ENCODE results near the gene SMIM38.

The SMIM38 gene

DNA sequence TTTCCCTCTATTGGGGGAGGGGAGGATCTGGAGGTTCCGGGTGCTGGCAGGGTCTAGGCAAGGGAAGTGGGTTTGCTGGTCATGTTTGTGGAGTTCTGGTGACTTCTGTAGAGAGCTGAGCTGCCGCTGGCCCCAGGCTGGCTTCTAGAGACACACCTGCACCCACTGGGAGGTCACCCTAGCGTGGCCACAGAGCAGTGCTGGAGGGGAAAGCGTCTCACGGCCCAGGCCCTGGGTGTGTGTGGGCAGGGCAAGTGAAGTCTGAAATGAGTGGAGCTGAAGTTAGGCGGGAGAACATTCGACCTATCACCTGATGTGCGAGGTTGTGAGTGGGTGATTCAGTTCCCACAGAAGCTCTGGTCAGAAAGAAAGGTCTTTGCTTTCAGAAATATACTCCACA is 27.9 kb downstream of the SMIM38 start:
- DNase-seq (ENCODE audit: low spot score), result no peak

GRCh38 chr11:69186316-69187260 is 30.9 kb downstream of the SMIM38 start:
- no peak for DNase-seq (ENCODE audit: low spot score)

GRCh38 chr11:69187540-69188065 is 31.9 kb downstream of the SMIM38 start:
- no peak for DNase-seq (ENCODE audit: low spot score)

- no peak for DNase-seq (ENCODE audit: low spot score)
Observed at GRCh38 chr11:69189059-69189458, 33.3 kb downstream of the SMIM38 start.

- DNase-seq (ENCODE audit: low spot score), result no peak
Observed at GRCh38 chr11:69190796-69191536, 35.2 kb downstream of the SMIM38 start.

GRCh38 chr11:69192301-69192721 is 36.6 kb downstream of the SMIM38 start:
- no peak for DNase-seq (ENCODE audit: low spot score)

GRCh38 chr11:69193151-69193550 is 37.4 kb downstream of the SMIM38 start:
- no peak for DNase-seq (ENCODE audit: low spot score)

GRCh38 chr11:69193629-69194028 is 37.9 kb downstream of the SMIM38 start:
- no peak for DNase-seq (ENCODE audit: low spot score)

DNA sequence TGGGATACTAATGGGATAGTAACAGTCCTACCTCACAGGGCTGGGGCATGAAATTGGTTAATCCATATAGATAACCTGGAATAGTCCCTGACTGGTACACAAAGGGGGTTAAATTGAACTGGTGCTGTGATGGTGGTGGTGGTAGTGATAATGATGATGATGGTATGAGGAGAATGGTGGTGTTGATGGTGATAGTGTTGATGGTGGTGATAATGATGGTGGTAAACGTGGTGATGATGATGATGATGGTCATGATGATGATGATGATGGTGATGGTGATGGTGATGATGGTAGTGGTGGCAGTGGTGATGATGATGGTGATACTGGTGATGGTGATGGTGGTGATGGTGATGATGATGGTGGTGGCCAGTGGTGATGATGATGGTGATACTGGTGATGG is 38.7 kb downstream of the SMIM38 start:
- no peak for DNase-seq (ENCODE audit: low spot score)

GRCh38 chr11:69194956-69195355 is 39.2 kb downstream of the SMIM38 start:
- DNase-seq (ENCODE audit: low spot score), result no peak

DNA sequence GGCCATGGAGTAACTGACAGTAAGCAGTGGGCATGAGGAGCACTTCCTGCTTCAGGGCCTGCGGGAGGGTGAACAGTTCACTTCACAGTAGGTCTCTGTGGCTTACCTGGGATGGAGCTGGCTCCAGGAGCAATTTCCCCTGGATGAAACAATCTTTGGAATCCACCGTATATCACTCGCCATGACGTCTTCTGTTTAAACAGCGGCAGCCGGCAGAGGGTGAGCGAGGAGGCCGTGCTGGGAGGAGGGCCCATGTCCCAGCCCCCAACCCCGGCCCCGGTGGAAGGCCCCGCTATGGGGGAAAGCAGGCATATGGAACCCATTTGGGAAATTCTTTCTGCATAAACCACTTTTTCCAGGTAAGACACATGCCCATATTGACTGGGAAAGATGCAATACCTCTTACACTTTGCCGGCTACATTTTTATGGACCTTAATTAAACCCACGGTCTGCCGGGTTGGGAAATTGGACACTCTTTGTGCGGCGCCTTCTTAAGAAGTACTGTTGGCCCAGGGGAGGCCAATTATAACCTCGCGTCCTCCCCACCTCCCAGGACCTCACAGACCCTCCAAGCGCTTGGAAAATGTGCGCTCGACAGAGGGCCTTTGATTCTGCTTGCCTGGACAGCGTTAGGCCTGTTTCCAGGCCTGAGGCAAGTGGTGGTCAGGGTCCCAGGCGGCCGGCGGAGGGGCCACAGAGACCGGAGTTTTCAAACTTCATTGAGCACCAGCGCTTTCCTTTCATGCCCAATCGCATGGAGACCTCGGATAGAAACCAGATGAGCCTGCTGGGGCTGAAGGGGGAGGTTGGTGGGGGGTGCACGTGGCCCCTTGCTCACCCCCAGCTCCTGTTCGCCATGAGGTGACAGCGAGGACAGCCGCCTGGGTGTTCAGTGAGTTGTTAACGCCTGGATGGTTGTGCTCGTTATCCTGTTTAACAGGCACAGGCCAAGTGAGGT is 40.4 kb downstream of the SMIM38 start:
- DNase-seq (ENCODE audit: low spot score), result no peak

DNA sequence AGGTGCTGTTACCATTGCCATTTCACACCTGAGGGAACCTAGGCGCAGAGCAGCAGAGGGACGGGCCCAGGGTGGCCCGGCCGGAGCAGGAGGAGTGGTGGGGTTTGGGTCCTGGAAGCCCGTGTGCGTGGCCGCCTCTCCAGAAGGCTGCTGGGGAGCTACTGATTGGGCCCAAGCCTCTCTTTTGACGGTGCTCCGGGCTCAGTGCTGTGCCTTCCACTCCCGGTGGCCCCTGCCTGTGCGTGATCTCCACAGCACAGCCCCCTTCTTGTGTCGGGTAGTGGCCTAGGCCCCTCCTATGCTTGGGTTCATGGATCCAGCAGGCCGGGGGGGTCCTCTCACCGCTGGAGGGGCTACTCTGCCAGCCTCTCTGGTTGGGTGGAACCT is 41.0 kb downstream of the SMIM38 start:
- DNase-seq (ENCODE audit: low spot score), result no peak

- DNase-seq (ENCODE audit: low spot score), result no peak
Observed at GRCh38 chr11:69198891-69199582, 43.3 kb downstream of the SMIM38 start.

DNA sequence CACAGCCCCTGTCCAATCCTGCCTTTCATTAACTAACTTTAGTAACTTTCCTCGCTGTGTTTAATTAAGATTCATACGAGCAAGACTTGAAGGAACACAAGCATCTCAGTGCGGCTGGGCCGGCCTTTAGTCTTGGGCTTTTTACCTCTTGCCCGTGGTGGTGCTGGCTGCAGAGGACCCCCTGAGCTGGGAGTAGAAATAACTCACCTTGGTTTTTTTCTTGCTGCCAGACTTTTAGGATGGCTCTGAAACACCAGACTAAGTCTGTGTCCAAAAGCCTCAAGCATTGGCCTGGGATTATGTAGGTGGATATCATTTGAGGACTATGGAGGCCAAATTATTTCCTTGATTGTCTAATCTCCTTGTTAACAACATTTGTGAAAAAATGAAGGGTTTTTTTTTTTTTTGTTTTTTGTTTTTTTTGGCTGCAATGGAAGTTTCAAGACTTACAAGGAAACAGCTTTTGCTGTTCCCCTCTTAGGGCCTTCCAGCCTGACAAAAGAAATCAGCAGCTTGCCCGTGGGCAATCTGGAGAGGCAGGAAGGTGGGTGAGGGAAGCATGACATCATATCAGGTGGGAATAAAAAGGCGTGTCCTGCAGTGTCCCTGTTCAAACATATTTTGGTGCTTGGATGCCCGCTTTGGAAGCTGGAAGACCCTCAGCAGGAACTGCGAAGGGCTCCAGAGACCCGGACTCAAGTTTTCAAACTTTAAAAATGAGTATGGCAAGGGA is 44.0 kb downstream of the SMIM38 start:
- DNase-seq (ENCODE audit: low spot score), result no peak

- DNase-seq (ENCODE audit: low spot score), result no peak
Observed at GRCh38 chr11:69200331-69201065, 44.8 kb downstream of the SMIM38 start.

DNA sequence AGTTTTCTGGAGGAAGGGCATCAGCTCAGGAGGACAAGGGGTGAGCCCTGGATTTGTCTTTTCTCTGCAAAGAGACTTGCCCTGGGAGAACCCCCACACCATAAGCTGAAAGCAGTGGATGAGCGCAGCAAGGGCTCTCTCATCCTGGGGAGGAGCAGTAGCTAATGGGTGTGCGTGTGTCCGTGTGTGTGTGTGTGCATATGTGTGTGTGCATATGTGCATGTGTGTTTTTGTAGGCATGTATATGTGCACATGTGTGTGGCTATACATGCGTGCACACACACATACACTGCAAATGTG is 45.3 kb downstream of the SMIM38 start:
- DNase-seq (ENCODE audit: low spot score), result no peak

- no peak for DNase-seq (ENCODE audit: low spot score)
Observed at GRCh38 chr11:69201764-69202370, 46.1 kb downstream of the SMIM38 start.

- DNase-seq (ENCODE audit: low spot score), result no peak
Observed at GRCh38 chr11:69202511-69203221, 46.9 kb downstream of the SMIM38 start.

DNA sequence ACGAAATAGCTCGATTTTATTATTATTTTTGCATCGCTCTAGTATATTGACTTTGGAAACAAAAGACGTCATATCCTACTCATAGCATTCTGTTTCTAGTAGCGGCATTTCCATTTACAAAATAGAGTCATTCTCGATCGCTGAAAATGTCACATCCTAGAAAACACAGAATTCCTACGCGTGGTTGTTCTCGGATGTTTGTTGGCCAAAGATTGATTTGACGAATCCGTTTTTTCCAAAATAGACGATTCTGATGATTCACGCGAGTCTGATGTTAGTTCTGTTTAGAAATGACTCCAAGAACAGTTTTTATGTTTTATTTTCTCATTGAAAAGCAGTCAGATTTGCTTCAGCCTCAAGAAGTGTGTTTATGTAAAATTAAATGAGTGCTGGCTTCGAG is 47.6 kb downstream of the SMIM38 start:
- no peak for DNase-seq (ENCODE audit: low spot score)

Data from CD4-positive, alpha-beta T cell treated with Interleukin-6 at 100 ng/mL for 8 hours (primary cell).